ENCODE results near the gene LAD1. TPM values are rescaled to one million over a fixed set of nuclear protein-coding genes. Genes with fewer than 3 reads are reported as not detected.

Gene LAD1
- total and polyA plus RNA-seq, 2 of the 13 experiments (the other 11 are each of a cell fraction or from before 2014, with no cell fraction given), result 10.8 to 65.6 TPM

DNA sequence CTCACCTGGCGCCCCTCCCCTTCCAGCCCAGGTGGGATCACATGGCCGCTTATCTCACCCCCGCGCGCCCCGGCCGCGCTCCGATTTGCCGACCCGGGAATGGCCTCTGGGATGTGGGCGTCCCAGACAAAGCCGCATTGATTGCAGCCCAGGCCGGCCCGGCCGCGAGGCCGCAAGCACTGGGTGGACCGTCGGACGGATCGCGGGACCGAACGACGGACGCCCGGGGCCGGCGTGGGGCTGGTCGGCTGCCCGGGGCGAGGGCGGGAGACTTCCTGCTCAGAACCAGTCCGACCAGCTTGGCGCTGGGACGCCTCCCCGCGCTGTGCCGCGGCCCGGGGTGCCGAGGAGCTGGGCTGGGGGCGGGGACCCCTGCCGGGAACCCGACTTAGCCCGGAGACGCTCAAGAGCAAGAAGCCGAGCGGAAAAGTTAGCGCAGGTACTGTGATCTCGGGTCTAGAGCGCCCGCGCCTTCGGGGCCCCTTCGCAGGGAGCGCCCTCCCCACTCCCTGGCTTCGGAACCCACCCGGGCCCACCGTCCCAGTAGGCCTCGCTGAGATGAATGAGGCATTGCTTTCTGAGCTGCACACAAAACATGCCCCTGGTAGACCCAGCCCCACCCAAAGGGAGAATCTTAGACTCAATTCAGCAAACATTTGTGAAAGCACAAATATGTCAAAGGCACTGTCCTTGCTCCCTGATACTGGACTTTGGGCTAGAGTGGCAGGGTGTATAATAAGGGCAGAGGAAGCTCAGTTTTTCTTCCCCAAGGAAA, 415 bp upstream of the LAD1 start (continued):
- TF ChIP-seq ZZZ3 (CRISPR knock-in tag; IDR thresholded peaks at IDR 0.05; ENCODE audit: borderline replicate concordance) (no peak; the same call in 1 of the 2 replicates), ZFAT (CRISPR knock-in tag; conservative IDR thresholded peaks at IDR 0.05) (no peak), ZNF766 (CRISPR knock-in tag; IDR thresholded peaks at IDR 0.05; ENCODE audit: borderline replicate concordance) (peak; percentile 7; the same call in 1 of the 2 replicates), ZNF552 (CRISPR knock-in tag; IDR thresholded peaks at IDR 0.05; ENCODE audit: borderline replicate concordance) (no peak), AGO1 (IDR thresholded peaks at IDR 0.05; ENCODE audit: low read depth, low read length, poor library complexity, severe bottlenecking) (no peak), ZNF615 (CRISPR knock-in tag; IDR thresholded peaks at IDR 0.05; ENCODE audit: borderline replicate concordance) (peak; percentile 79; the same call in 1 of the 2 replicates), ZBTB42 (CRISPR knock-in tag; IDR thresholded peaks at IDR 0.05) (no peak), THAP11 (CRISPR knock-in tag; IDR thresholded peaks at IDR 0.05) (no peak; the same call in 1 of the 2 replicates), ZNF256 (CRISPR knock-in tag; conservative IDR thresholded peaks at IDR 0.05) (no peak), ZNF572 (CRISPR knock-in tag; IDR thresholded peaks at IDR 0.05) (no peak), TP53 (CRISPR knock-in tag; conservative IDR thresholded peaks at IDR 0.05) (no peak), DR1 (CRISPR knock-in tag; IDR thresholded peaks at IDR 0.05) (0 out of 2 replicates have a peak, but pooled peaks have one; percentile 69), ZBTB8A (CRISPR knock-in tag; IDR thresholded peaks at IDR 0.05; ENCODE audit: borderline replicate concordance, low read depth) (no peak), ZNF550 (CRISPR knock-in tag; IDR thresholded peaks at IDR 0.05; ENCODE audit: borderline replicate concordance) (no peak), CEBPB (IDR thresholded peaks at IDR 0.05; ENCODE audit: borderline replicate concordance, low read depth, low read length) (no peak), ZNF558 (CRISPR knock-in tag; IDR thresholded peaks at IDR 0.05; ENCODE audit: borderline replicate concordance) (peak; percentile 50; the same call in 1 of the 2 replicates), SNAI1 (CRISPR knock-in tag; IDR thresholded peaks at IDR 0.05; ENCODE audit: borderline replicate concordance) (no peak), DNMT1 (CRISPR knock-in tag; IDR thresholded peaks at IDR 0.05) (0 out of 2 replicates have a peak, but pooled peaks have one; percentile 73), PLRG1 (conservative IDR thresholded peaks at IDR 0.05) (no peak), ZSCAN21 (CRISPR knock-in tag; IDR thresholded peaks at IDR 0.05; ENCODE audit: borderline replicate concordance) (peak; percentile 67; the same call in 1 of the 2 replicates), SP1 (IDR thresholded peaks at IDR 0.05) (no peak), SP1 (CRISPR knock-in tag; IDR thresholded peaks at IDR 0.05) (no peak), CBX5 (CRISPR knock-in tag; IDR thresholded peaks at IDR 0.05; ENCODE audit: borderline replicate concordance) (no peak), POLR2AphosphoS2 (IDR thresholded peaks at IDR 0.05; ENCODE audit: low read depth, low read length) (no peak), NR3C1 (CRISPR knock-in tag; IDR thresholded peaks at IDR 0.05) (no peak), ZNF296 (CRISPR knock-in tag; conservative IDR thresholded peaks at IDR 0.05) (no peak)
- TF ChIP-seq, protein P1, sequence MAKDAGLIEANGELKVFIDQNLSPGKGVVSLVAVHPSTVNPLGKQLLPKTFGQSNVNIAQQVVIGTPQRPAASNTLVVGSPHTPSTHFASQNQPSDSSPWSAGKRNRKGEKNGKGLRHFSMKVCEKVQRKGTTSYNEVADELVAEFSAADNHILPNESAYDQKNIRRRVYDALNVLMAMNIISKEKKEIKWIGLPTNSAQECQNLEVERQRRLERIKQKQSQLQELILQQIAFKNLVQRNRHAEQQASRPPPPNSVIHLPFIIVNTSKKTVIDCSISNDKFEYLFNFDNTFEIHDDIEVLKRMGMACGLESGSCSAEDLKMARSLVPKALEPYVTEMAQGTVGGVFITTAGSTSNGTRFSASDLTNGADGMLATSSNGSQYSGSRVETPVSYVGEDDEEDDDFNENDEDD (CRISPR knock-in tag; IDR thresholded peaks at IDR 0.05; ENCODE audit: borderline replicate concordance), result peak; percentile 72; the same call in 1 of the 2 replicates
- TF ChIP-seq, protein P2, sequence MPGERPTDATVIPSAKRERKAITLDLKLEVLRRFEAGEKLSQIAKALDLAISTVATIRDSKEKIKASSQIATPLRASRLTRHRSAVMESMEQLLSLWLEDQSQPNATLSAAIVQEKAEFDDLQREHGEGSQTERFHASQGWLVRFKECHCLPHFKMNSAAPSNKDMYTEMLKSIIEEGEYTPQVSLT (CRISPR knock-in tag; IDR thresholded peaks at IDR 0.05; ENCODE audit: borderline replicate concordance, low read depth), result no peak
- TF ChIP-seq, protein P3, sequence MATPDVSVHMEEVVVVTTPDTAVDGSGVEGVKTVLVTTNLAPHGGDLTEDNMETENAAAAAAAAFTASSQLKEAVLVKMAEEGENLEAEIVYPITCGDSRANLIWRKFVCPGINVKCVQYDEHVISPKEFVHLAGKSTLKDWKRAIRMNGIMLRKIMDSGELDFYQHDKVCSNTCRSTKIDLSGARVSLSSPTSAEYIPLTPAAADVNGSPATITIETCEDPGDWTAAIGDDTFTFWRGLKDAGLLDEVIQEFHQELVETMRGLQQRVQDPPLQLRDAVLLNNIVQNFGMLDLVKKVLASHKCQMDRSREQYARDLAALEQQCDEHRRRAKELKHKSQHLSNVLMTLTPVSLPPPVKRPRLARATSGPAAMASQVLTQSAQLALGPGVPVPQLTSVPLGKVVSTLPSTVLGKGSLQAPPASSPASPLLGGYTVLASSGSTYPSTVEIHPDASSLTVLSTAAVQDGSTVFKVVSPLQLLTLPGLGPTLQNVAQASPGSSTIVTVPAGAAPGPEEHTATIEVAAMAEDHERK (CRISPR knock-in tag; IDR thresholded peaks at IDR 0.05; ENCODE audit: low read depth), result no peak

All from HepG2 (cell line).